ENCODE results near the gene FRRS1L.

FRRS1L gene

GRCh38 chr9:109119439-109120203 is 47.4 kb downstream of the FRRS1L start, which contains the start of gene TMEM245:
TSS of gene TMEM245 (minus strand) at chr9:109119947. CDS start at chr9:109119913, 34 bp downstream.
- DNase-seq (ENCODE audit: low read depth, low spot score), result peak; percentile 99
- in situ Hi-C loops (cut with HindIII; ENCODE audit: low sequenced_read_pairs), result no loop called here
- no peak for TF ChIP-seq CTCF (IDR thresholded peaks at IDR 0.05; ENCODE audit: low read depth, low read length)
- H3K4me3 ChIP-seq (ENCODE audit: low read depth, low read length), result peak within 1 kb of the TSS; percentile 81

GRCh38 chr9:109118808-109119438 is 48.1 kb downstream of the FRRS1L start:
- TF ChIP-seq CTCF (IDR thresholded peaks at IDR 0.05; ENCODE audit: low read depth, low read length), result no peak
- peak; percentile 27 for DNase-seq (ENCODE audit: low read depth, low spot score)
- in situ Hi-C loops (cut with HindIII; ENCODE audit: low sequenced_read_pairs), result no loop called here
- H3K4me3 ChIP-seq (ENCODE audit: low read depth, low read length), result peak overlapping the region; percentile 81

- peak overlapping the region; percentile 81 for H3K4me3 ChIP-seq (ENCODE audit: low read depth, low read length)
Observed at GRCh38 chr9:109117856-109118807, 48.9 kb downstream of the FRRS1L start.

GRCh38 chr9:109115931-109116526 is 51.0 kb downstream of the FRRS1L start:
- peak; percentile 71 for DNase-seq (ENCODE audit: low read depth, low spot score)
- no peak overlapping the region for H3K4me3 ChIP-seq (ENCODE audit: low read depth, low read length)
- TF ChIP-seq CTCF (IDR thresholded peaks at IDR 0.05; ENCODE audit: low read depth, low read length), result no peak
- in situ Hi-C loops (cut with HindIII; ENCODE audit: low sequenced_read_pairs), result no loop called here

More at GRCh38 chr9:109117856-109118807, 48.9 kb downstream of the FRRS1L start:
- in situ Hi-C loops (cut with HindIII; ENCODE audit: low sequenced_read_pairs), result no loop called here
- DNase-seq (ENCODE audit: low read depth, low spot score), result peak; percentile 79
- TF ChIP-seq CTCF (IDR thresholded peaks at IDR 0.05; ENCODE audit: low read depth, low read length), result no peak

GRCh38 chr9:109114670-109115069 is 52.4 kb downstream of the FRRS1L start:
- DNase-seq (ENCODE audit: low read depth, low spot score), result peak; percentile 29
- in situ Hi-C loops (cut with HindIII; ENCODE audit: low sequenced_read_pairs), result no loop called here
- no peak for TF ChIP-seq CTCF (IDR thresholded peaks at IDR 0.05; ENCODE audit: low read depth, low read length)
- H3K4me3 ChIP-seq (ENCODE audit: low read depth, low read length), result no peak overlapping the region
